DND-41 (cell line): ENCODE data around the gene NHLRC4.
A peak's percentile ranks its signal among the peaks of the same experiment; 100 is the strongest.

Experiments used
- ATAC-seq: fragments of 200-7000 bp; cut with Tn5 transposase; 3 replicates; pipeline ENCODE4 v1.9.1; 2021; ENCODE audit warnings: low read depth; ENCODE audit not compliant: insufficient read depth
- DNase-seq: peaks from one replicate; pipeline ENCODE4 v3.0.0-alpha.2; 2020
- H2AFZ ChIP-seq: 2 replicates; pipeline ENCODE4 v1.6.0; 2012; ENCODE audit warnings: low read depth, low read length
- H3K27ac ChIP-seq: 2 replicates; pipeline ENCODE4 v1.5.1; 2012; ENCODE audit warnings: low read length, inconsistent platforms
- H3K27me3 ChIP-seq: fragments of 200-600 bp; sonication (generic); 2 replicates; pipeline ENCODE4 v1.6.0; 2012; ENCODE audit warnings: low read length, mild to moderate bottlenecking, inconsistent platforms; ENCODE audit not compliant: insufficient read depth, poor library complexity
- H3K36me3 ChIP-seq: 2 replicates; pipeline ENCODE4 v1.5.1; 2012; ENCODE audit warnings: low read length, inconsistent platforms; ENCODE audit not compliant: insufficient read depth
- H3K4me1 ChIP-seq: 2 replicates; pipeline ENCODE4 v1.5.1; 2012; ENCODE audit warnings: mild to moderate bottlenecking, low read length; ENCODE audit not compliant: insufficient read depth
- H3K4me2 ChIP-seq: 2 replicates; pipeline ENCODE4 v1.6.0; 2012; ENCODE audit warnings: mild to moderate bottlenecking, moderate library complexity, low read length, inconsistent platforms; ENCODE audit not compliant: insufficient read depth
- H3K4me3 ChIP-seq, 2 experiments: fragments of 200-600 bp in 1 of 2; shearing (Covaris generic) in 1 of 2; 2 replicates each; pipeline ENCODE4 v1.5.1; 2012 to 2016; ENCODE audit warnings: inconsistent platforms in 2 of 2, low read length in 2 of 2, mild to moderate bottlenecking in 2 of 2, low read depth in 1 of 2, moderate library complexity in 1 of 2
- H3K79me2 ChIP-seq: 2 replicates; pipeline ENCODE4 v1.6.0; 2012; ENCODE audit warnings: low read length, inconsistent platforms; ENCODE audit not compliant: insufficient read depth
- H3K9ac ChIP-seq: 2 replicates; pipeline ENCODE4 v1.6.0; 2012; ENCODE audit warnings: low read depth, mild to moderate bottlenecking, inconsistent platforms, low read length, moderate library complexity
- H3K9me3 ChIP-seq: 2 replicates; pipeline ENCODE4 v1.5.1; 2012; ENCODE audit warnings: low read length, moderate library complexity, mild to moderate bottlenecking, inconsistent platforms; ENCODE audit not compliant: insufficient read depth, severe bottlenecking
- H4K20me1 ChIP-seq: 2 replicates; pipeline ENCODE4 v1.6.0; 2012; ENCODE audit warnings: low read length; ENCODE audit not compliant: insufficient read depth
- CTCF ChIP-seq: IDR thresholded peaks from 2 replicates; pipeline ENCODE4 v1.5.1; 2012; ENCODE audit warnings: borderline replicate concordance, low read length, moderate library complexity, mild to moderate bottlenecking; ENCODE audit not compliant: poor library complexity, severe bottlenecking; ENCODE audit errors: extremely low read depth
- EZH2 ChIP-seq: IDR thresholded peaks from 3 replicates; pipeline ENCODE4 v1.6.1; 2012; ENCODE audit warnings: borderline replicate concordance, low read depth, mild to moderate bottlenecking, moderate library complexity, low read length, inconsistent platforms; ENCODE audit not compliant: severe bottlenecking

Gene NHLRC4

GRCh38 chr16:564690-565418, 2.0 kb upstream of the NHLRC4 start:
- no peaks in the 10 kb centered on the region for H3K27me3 ChIP-seq
- no peak for TF ChIP-seq EZH2
- TF ChIP-seq CTCF: no peak

GRCh38 chr16:565419-566330, 1.1 kb upstream of the NHLRC4 start:
- Histone ChIP-seq H3K27ac (no peak overlapping the region), H3K4me2 (no peak overlapping the region)

More at GRCh38 chr16:564690-565418, 2.0 kb upstream of the NHLRC4 start:
- Histone ChIP-seq H3K36me3 (no peaks in the 10 kb centered on the region), H3K9me3 (no peaks in the 10 kb centered on the region), H3K9ac (no peak overlapping the region), H3K4me2 (no peak overlapping the region), H4K20me1 (no peaks in the 10 kb centered on the region), H3K4me3 (no peak overlapping the region), H3K79me2 (peaks cover 10% of the 10 kb centered on the region), H2AFZ (no peak overlapping the region), H3K4me1 (peaks cover 33% of the 10 kb centered on the region), H3K27ac (no peak overlapping the region)
- DNase-seq (no peak), ATAC-seq (no peak)

More at GRCh38 chr16:565419-566330, 1.1 kb upstream of the NHLRC4 start:
- Histone ChIP-seq H4K20me1 (0 out of 2 replicates have a peak, but pooled peaks cover 1% of the 10 kb centered on the region), H3K9ac (peak overlapping the region; percentile 36; the same call in 1 of the 2 replicates), H3K79me2 (peaks cover 18% of the 10 kb centered on the region), H3K4me1 (peaks cover 35% of the 10 kb centered on the region), H2AFZ (no peak overlapping the region), H3K4me3 (no peak overlapping the region), H3K27me3 (no peaks in the 10 kb centered on the region), H3K36me3 (no peaks in the 10 kb centered on the region), H3K9me3 (no peaks in the 10 kb centered on the region)
- ATAC-seq (no peak), DNase-seq (no peak)
- no peak for TF ChIP-seq CTCF
- no peak for TF ChIP-seq EZH2
